Neural progenitor cell (in vitro differentiated cells): Measurements from ENCODE around the gene TNS3. TPM values are rescaled to one million over a fixed set of nuclear protein-coding genes. Genes with fewer than 3 reads are reported as not detected.
A peak's percentile ranks its signal among the peaks of the same experiment; 100 is the strongest.

Experiments used
- DNase-seq: peaks from one replicate; pipeline ENCODE4 v3.0.0-alpha.2; 2016; ENCODE audit warnings: low spot score
- H2AFZ ChIP-seq: fragments of 200-600 bp; sonication (generic); replicated peaks from 2 replicates; pipeline ENCODE4 v1.6.1; 2016; ENCODE audit warnings: antibody characterized with exemption
- H3F3A ChIP-seq: fragments of 200-600 bp; sonication (generic); 2 replicates; pipeline ENCODE4 v1.6.1; 2016; ENCODE audit warnings: antibody characterized with exemption, low read depth
- H3K27ac ChIP-seq: fragments of 200-600 bp; sonication (generic); 2 replicates; pipeline ENCODE4 v1.5.1; 2016; ENCODE audit warnings: mild to moderate bottlenecking
- H3K27me3 ChIP-seq: fragments of 200-600 bp; sonication (generic); 2 replicates; pipeline ENCODE4 v1.6.1; 2016; ENCODE audit warnings: mild to moderate bottlenecking, moderate library complexity
- H3K36me3 ChIP-seq: fragments of 200-600 bp; sonication (generic); 2 replicates; pipeline ENCODE4 v1.5.1; 2016
- H3K4me1 ChIP-seq: fragments of 200-600 bp; sonication (generic); 2 replicates; pipeline ENCODE4 v1.6.1; 2016; ENCODE audit warnings: mixed run types
- H3K4me2 ChIP-seq: fragments of 200-600 bp; sonication (generic); 2 replicates; pipeline ENCODE4 v1.6.1; 2016
- H3K4me3 ChIP-seq: fragments of 200-600 bp; sonication (generic); 2 replicates; pipeline ENCODE4 v1.5.1; 2016
- H3K79me2 ChIP-seq: fragments of 200-600 bp; sonication (generic); 2 replicates; pipeline ENCODE4 v1.6.1; 2016; ENCODE audit warnings: low read depth
- H3K9ac ChIP-seq: fragments of 200-600 bp; sonication (generic); 2 replicates; pipeline ENCODE4 v1.6.1; 2016
- H3K9me3 ChIP-seq: fragments of 200-600 bp; sonication (generic); 2 replicates; pipeline ENCODE4 v1.5.1; 2016; ENCODE audit warnings: low read depth
- H4K20me1 ChIP-seq: fragments of 200-600 bp; sonication (generic); 2 replicates; pipeline ENCODE4 v1.6.1; 2016; ENCODE audit warnings: low read depth
- H3K27ac Mint-ChIP-seq: 3 replicates; pipeline ENCODE4 v1.8.0; 2021; ENCODE audit warnings: mixed read lengths
- H3K27me3 Mint-ChIP-seq: 2 replicates; pipeline ENCODE4 v1.8.0; 2022; ENCODE audit warnings: low read depth, mild to moderate bottlenecking, inconsistent platforms, moderate library complexity, mixed read lengths; ENCODE audit not compliant: insufficient read depth
- H3K36me3 Mint-ChIP-seq: 3 replicates; pipeline ENCODE4 v1.8.0; 2021; ENCODE audit warnings: mixed read lengths
- H3K4me1 Mint-ChIP-seq: 3 replicates; pipeline ENCODE4 v1.8.0; 2021; ENCODE audit warnings: mixed read lengths
- H3K4me3 Mint-ChIP-seq: 3 replicates; pipeline ENCODE4 v1.8.0; 2021; ENCODE audit warnings: mild to moderate bottlenecking, moderate library complexity, mixed read lengths
- H3K9me3 Mint-ChIP-seq: 3 replicates; pipeline ENCODE4 v1.8.0; 2020; ENCODE audit warnings: mixed read lengths
- CTCF ChIP-seq: fragments of 200-600 bp; sonication (generic); IDR thresholded peaks from 2 replicates; pipeline ENCODE4 v1.5.1; 2017; ENCODE audit warnings: antibody characterized with exemption, mild to moderate bottlenecking
- EZH2 ChIP-seq: fragments of 200-600 bp; sonication (generic); IDR thresholded peaks from 2 replicates; pipeline ENCODE4 v1.6.1; 2017; ENCODE audit warnings: antibody characterized with exemption, mild to moderate bottlenecking, moderate library complexity
- EZH2phosphoT487 ChIP-seq: fragments of 200-600 bp; sonication (generic); IDR thresholded peaks from 2 replicates; pipeline ENCODE4 v1.6.1; 2017; ENCODE audit warnings: antibody characterized with exemption
- total RNA-seq: library from RNA; depleted of rRNA; stranded (reverse); fragments of >200 nt; gene quantifications from 2 replicates; pipeline ENCODE4 v1.2.3, GENCODE V29; 2015; ENCODE audit warnings: low replicate concordance

TNS3 gene
- total RNA-seq, 1 donor from 2014 or later, result 15.0 TPM

GRCh38 chr7:47355684-47356083 lies 226.2 kb downstream of the TNS3 start:
- no peak for DNase-seq
- peaks cover 11% of the 10 kb centered on the region for H3K4me1 Mint-ChIP-seq
- H3K27me3 ChIP-seq, result no peaks in the 10 kb centered on the region
- TF ChIP-seq EZH2 (no peak), EZH2phosphoT487 (no peak), CTCF (no peak)
- no peak overlapping the region for H3K4me3 Mint-ChIP-seq
- no peaks in the 10 kb centered on the region for H3K27me3 Mint-ChIP-seq
- H4K20me1 ChIP-seq, result no peaks in the 10 kb centered on the region
- no peak overlapping the region for H3K4me2 ChIP-seq
- no peaks in the 10 kb centered on the region for H3K79me2 ChIP-seq
- no peaks in the 10 kb centered on the region for H3K9me3 Mint-ChIP-seq
- no peaks in the 10 kb centered on the region for H3K9me3 ChIP-seq
- H3K36me3 Mint-ChIP-seq, result no peaks in the 10 kb centered on the region
- H3K9ac ChIP-seq, result no peak overlapping the region
- no peak overlapping the region for H3K27ac ChIP-seq
- no peaks in the 10 kb centered on the region for H3K4me1 ChIP-seq
- H3K27ac Mint-ChIP-seq, result no peak overlapping the region
- H3K36me3 ChIP-seq, result no peaks in the 10 kb centered on the region
- H2AFZ ChIP-seq, result no peak overlapping the region
- H3K4me3 ChIP-seq, result no peak overlapping the region
- no peaks in the 10 kb centered on the region for H3F3A ChIP-seq

GRCh38 chr7:47354831-47355541 lies 226.9 kb downstream of the TNS3 start:
- Mint-ChIP-seq H3K36me3 (no peaks in the 10 kb centered on the region), H3K27ac (peak overlapping the region; percentile 85), H3K4me1 (peaks cover 18% of the 10 kb centered on the region), H3K4me3 (no peak overlapping the region), H3K27me3 (no peaks in the 10 kb centered on the region), H3K9me3 (no peaks in the 10 kb centered on the region)
- H3K9me3 ChIP-seq, result no peaks in the 10 kb centered on the region
- no peaks in the 10 kb centered on the region for H4K20me1 ChIP-seq
- no peak overlapping the region for H3K9ac ChIP-seq
- no peak overlapping the region for H3K4me2 ChIP-seq
- H3K36me3 ChIP-seq, result no peaks in the 10 kb centered on the region
- TF ChIP-seq CTCF, result no peak
- TF ChIP-seq EZH2, result no peak
- no peak for TF ChIP-seq EZH2phosphoT487
- DNase-seq, result no peak
- H3K27ac ChIP-seq, result no peak overlapping the region
- no peaks in the 10 kb centered on the region for H3K79me2 ChIP-seq
- H3F3A ChIP-seq, result no peaks in the 10 kb centered on the region
- H3K4me3 ChIP-seq, result no peak overlapping the region
- H2AFZ ChIP-seq, result no peak overlapping the region
- H3K27me3 ChIP-seq, result no peaks in the 10 kb centered on the region
- no peaks in the 10 kb centered on the region for H3K4me1 ChIP-seq

- H3K27me3 Mint-ChIP-seq, result no peaks in the 10 kb centered on the region
- Histone ChIP-seq H3K27ac (no peak overlapping the region), H3K4me3 (no peak overlapping the region), H2AFZ (no peak overlapping the region), H3K36me3 (no peaks in the 10 kb centered on the region), H3K4me1 (no peaks in the 10 kb centered on the region), H3K4me2 (no peak overlapping the region), H3F3A (no peaks in the 10 kb centered on the region), H3K9me3 (no peaks in the 10 kb centered on the region), H3K9ac (no peak overlapping the region), H4K20me1 (no peaks in the 10 kb centered on the region), H3K79me2 (no peaks in the 10 kb centered on the region), H3K27me3 (no peaks in the 10 kb centered on the region)
- DNase-seq, result no peak
- H3K4me1 Mint-ChIP-seq, result peaks cover 23% of the 10 kb centered on the region
- TF ChIP-seq EZH2 (no peak), EZH2phosphoT487 (no peak), CTCF (no peak)
- no peak overlapping the region for H3K27ac Mint-ChIP-seq
- no peaks in the 10 kb centered on the region for H3K36me3 Mint-ChIP-seq
- no peak overlapping the region for H3K4me3 Mint-ChIP-seq
- no peaks in the 10 kb centered on the region for H3K9me3 Mint-ChIP-seq
These were observed 227.8 kb downstream of the TNS3 start for GRCh38 chr7:47354071-47354470.
